OCI-LY7 (cell line): ENCODE results near the gene ITPRID2. TPM values are rescaled to one million over a fixed set of nuclear protein-coding genes. Genes with fewer than 3 reads are reported as not detected.

Experiments used
- BruUV-seq: library from RNA; stranded (reverse); fragments of 400-500 nt; replicated peaks from 2 replicates; lab custom pipeline; 2021; lab: Mats Ljungman, UMichigan
- CTCF ChIA-PET: fragments of 300-600 bp; sonication (Branson Sonifier 250); formaldehyde crosslinking; loops from one replicate; lab custom pipeline; 2022; ENCODE audit warnings: antibody characterized with exemption; ENCODE audit not compliant: unreplicated experiment; lab: Charles Lee
- POLR2A ChIA-PET: fragments of 300-600 bp; sonication (Branson Sonifier 250); formaldehyde crosslinking; loops from one replicate; lab custom pipeline; 2022; ENCODE audit warnings: antibody characterized with exemption; lab: Charles Lee
- DNase-seq: peaks from one replicate; pipeline ENCODE4 v3.0.0-alpha.2; 2015; ENCODE audit warnings: low spot score
- H2AFZ ChIP-seq: fragments of 200-600 bp; sonication (generic), shearing (Covaris generic); 2 replicates; pipeline ENCODE4 v1.6.1; 2014; ENCODE audit warnings: mild to moderate bottlenecking, antibody characterized with exemption, low read length, moderate library complexity
- H3K27ac ChIP-seq: fragments of 200-600 bp; sonication (generic); 2 replicates; pipeline ENCODE4 v1.5.1; 2014; ENCODE audit warnings: mixed run types, low read depth, mild to moderate bottlenecking, moderate library complexity, low read length, inconsistent platforms; ENCODE audit not compliant: poor library complexity, severe bottlenecking
- H3K36me3 ChIP-seq: fragments of 200-600 bp; sonication (generic); 2 replicates; pipeline ENCODE4 v1.6.1; 2014; ENCODE audit warnings: mild to moderate bottlenecking, antibody characterized with exemption, low read length, moderate library complexity, mixed read lengths; ENCODE audit not compliant: insufficient read depth
- H3K4me1 ChIP-seq: fragments of 200-600 bp; sonication (generic); 2 replicates; pipeline ENCODE4 v1.5.1; 2014; ENCODE audit warnings: mild to moderate bottlenecking, low read length; ENCODE audit not compliant: insufficient read depth, poor library complexity, severe bottlenecking
- H3K4me2 ChIP-seq: fragments of 200-600 bp; sonication (generic); 2 replicates; pipeline ENCODE4 v1.6.1; 2014; ENCODE audit warnings: mild to moderate bottlenecking, low read length
- H3K4me3 ChIP-seq: fragments of 200-600 bp; sonication (generic); 2 replicates; pipeline ENCODE4 v1.5.1; 2014; ENCODE audit warnings: mild to moderate bottlenecking, low read depth, low read length; ENCODE audit not compliant: poor library complexity, severe bottlenecking
- H3K79me2 ChIP-seq: fragments of 200-600 bp; sonication (generic); 2 replicates; pipeline ENCODE4 v1.6.1; 2016; ENCODE audit warnings: low read depth, mild to moderate bottlenecking, low read length, moderate library complexity, mixed read lengths; ENCODE audit not compliant: insufficient read depth
- H3K9me2 ChIP-seq: fragments of 200-600 bp; sonication (generic); 2 replicates; pipeline ENCODE4 v1.6.1; 2016; ENCODE audit warnings: mild to moderate bottlenecking, low read length, mixed read lengths; ENCODE audit not compliant: insufficient read depth
- H3K9me3 ChIP-seq: fragments of 200-600 bp; sonication (generic); 2 replicates; pipeline ENCODE4 v1.6.1; 2014; ENCODE audit warnings: mild to moderate bottlenecking, mixed run types, low read length, mixed read lengths
- H4K20me1 ChIP-seq: fragments of 200-600 bp; sonication (generic); 2 replicates; pipeline ENCODE4 v1.6.1; 2014; ENCODE audit warnings: mild to moderate bottlenecking, antibody characterized with exemption, low read length, moderate library complexity, mixed read lengths; ENCODE audit not compliant: insufficient read depth
- EZH2phosphoT487 ChIP-seq: fragments of 200-600 bp; sonication (generic); IDR thresholded peaks from 2 replicates; pipeline ENCODE4 v1.6.1; 2018; ENCODE audit warnings: low read depth, borderline replicate concordance, mild to moderate bottlenecking, mixed run types, antibody characterized with exemption, low read length, moderate library complexity, mixed read lengths
- intact Hi-C: fragments of 100-400 bp; cut with micrococcal nuclease; formaldehyde crosslinking; loops from one replicate; pipeline ENCODE4 v1.10.0; 2022; ENCODE audit not compliant: unreplicated experiment
- total RNA-seq, 2 experiments: library from RNA; depleted of rRNA in 1 of 2; stranded (reverse); fragments of >200 nt in 1 of 2; shearing (Covaris generic) in 1 of 2; gene quantifications; 2 replicates each; pipeline ENCODE4 v1.2.3, GENCODE V29; 2014 to 2022
- TF ChIP-seq, protein P1 (sequence below): fragments of 200-600 bp; sonication (generic); conservative IDR thresholded peaks from 2 replicates; pipeline ENCODE4 v1.5.1; 2014; ENCODE audit warnings: mild to moderate bottlenecking, antibody characterized with exemption, low read length, moderate library complexity, mixed read lengths

The ITPRID2 gene
- total RNA-seq, 2 experiments from 2014 or later: 25.9 to 47.5 TPM

DNA sequence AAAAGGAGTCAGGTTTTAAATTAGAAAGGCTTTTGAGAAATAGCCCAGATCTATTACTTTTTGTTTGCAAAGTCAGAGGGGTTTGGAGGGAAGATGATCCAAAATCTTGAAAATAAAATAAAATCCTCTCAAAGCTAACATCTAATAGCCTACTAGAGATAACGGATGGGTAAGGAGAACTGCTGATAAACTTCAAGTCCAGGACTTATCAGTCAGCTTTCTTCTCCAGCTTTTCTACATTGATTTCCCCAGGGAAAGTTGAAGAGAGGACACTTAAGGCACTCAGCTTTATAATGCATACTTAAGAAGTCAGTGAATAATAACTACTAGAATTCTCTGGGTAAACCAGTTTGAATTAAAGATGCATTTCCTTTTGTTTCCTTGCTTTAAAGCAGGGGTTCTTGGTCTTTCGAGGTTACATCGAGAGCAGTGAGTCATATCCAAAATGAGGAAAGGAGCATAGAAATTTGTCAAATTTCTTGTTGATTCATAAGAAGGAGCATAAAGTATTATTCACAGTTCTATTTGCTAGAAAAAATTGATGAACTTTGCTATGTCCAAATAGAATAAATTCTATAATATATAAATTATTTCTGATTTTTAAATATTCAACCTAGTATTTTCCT lies 43.2 kb upstream of the ITPRID2 start:
- intact Hi-C loops: no loop called here
- ChIA-PET CTCF (no interaction called here), POLR2A (interaction anchor here (0.6 to 1.3 kb wide), 2 partner anchors 8 to 241 kb away, joined by 3 read pairs; no protein-coding TSS in a partner anchor)
- Histone ChIP-seq H3K4me1 (no peaks in the 10 kb centered on the region), H3K9me2 (no peaks in the 10 kb centered on the region), H3K4me3 (no peak overlapping the region), H4K20me1 (no peaks in the 10 kb centered on the region), H3K79me2 (no peaks in the 10 kb centered on the region), H2AFZ (no peak overlapping the region), H3K4me2 (no peak overlapping the region), H3K27ac (no peak overlapping the region), H3K9me3 (no peaks in the 10 kb centered on the region), H3K36me3 (no peaks in the 10 kb centered on the region)
- DNase-seq: no peak
- no TSS peak for BruUV-seq
- no peak for TF ChIP-seq EZH2phosphoT487
- TF ChIP-seq, protein P1, sequence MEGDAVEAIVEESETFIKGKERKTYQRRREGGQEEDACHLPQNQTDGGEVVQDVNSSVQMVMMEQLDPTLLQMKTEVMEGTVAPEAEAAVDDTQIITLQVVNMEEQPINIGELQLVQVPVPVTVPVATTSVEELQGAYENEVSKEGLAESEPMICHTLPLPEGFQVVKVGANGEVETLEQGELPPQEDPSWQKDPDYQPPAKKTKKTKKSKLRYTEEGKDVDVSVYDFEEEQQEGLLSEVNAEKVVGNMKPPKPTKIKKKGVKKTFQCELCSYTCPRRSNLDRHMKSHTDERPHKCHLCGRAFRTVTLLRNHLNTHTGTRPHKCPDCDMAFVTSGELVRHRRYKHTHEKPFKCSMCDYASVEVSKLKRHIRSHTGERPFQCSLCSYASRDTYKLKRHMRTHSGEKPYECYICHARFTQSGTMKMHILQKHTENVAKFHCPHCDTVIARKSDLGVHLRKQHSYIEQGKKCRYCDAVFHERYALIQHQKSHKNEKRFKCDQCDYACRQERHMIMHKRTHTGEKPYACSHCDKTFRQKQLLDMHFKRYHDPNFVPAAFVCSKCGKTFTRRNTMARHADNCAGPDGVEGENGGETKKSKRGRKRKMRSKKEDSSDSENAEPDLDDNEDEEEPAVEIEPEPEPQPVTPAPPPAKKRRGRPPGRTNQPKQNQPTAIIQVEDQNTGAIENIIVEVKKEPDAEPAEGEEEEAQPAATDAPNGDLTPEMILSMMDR: no peak

DNA sequence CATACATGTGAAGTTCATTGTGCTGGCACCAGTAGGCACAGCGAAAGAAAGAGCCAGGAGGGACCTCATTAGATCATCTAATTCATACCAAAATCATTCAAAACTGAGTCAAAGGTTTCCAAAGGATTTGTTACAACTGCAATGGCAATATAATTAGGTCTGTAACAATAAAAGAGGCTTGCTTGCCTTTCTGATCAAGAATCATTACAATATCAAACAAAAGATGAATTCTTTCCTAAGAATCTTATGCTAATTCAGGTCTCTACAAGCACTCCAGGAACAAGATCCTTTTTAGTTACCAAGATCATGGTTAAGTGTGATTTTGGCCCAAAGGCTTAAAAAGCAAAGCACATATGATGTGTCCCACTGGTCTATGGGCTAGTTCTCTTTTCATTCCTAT lies 41.9 kb upstream of the ITPRID2 start:
- CTCF ChIA-PET: no interaction called here
- H3K79me2 ChIP-seq: no peaks in the 10 kb centered on the region
- POLR2A ChIA-PET: interaction anchor here (0.6 to 1.2 kb wide), 5 partner anchors 8 to 235 kb away, joined by 3 to 4 read pairs (median 3); no protein-coding TSS in a partner anchor
- H3K27ac ChIP-seq: no peak overlapping the region
- H3K4me2 ChIP-seq: no peak overlapping the region
- H4K20me1 ChIP-seq: no peaks in the 10 kb centered on the region
- no TSS peak for BruUV-seq
- no peak overlapping the region for H3K4me3 ChIP-seq
- H3K9me2 ChIP-seq: no peaks in the 10 kb centered on the region
- no peaks in the 10 kb centered on the region for H3K4me1 ChIP-seq
- DNase-seq: no peak
- no peak overlapping the region for H2AFZ ChIP-seq
- intact Hi-C loops: no loop called here
- H3K36me3 ChIP-seq: no peaks in the 10 kb centered on the region
- H3K9me3 ChIP-seq: no peaks in the 10 kb centered on the region
- no peak for TF ChIP-seq EZH2phosphoT487
- TF ChIP-seq, protein P1: no peak

DNA sequence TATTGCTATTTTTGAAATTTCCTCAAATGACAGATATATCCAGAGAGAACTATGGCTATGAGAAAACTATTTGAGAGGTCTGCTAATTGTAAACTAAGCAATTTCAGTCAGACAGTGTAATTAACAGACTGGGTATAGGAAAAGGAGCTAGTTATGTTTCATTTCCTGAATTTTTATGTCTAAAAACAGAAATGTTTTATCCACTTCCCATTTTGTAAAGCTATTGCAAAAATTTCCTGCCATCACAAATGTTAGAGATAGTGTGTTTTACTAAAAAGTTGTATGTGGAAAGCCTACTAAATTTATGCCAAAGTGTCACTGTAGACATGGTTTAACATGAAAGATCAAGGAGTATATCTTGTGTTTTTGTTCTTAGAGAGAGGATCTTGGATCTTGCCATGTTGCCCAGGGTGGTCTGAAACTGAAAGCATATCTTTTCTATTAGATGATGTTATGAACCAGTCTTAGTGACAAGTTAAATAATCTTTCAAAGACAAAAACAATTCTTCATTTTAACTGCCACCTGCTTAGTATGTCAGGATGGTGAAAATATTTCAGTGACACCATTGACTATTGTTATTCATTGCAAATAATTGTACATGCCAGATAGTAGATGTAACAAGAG lies 40.5 kb upstream of the ITPRID2 start:
- H3K79me2 ChIP-seq: no peaks in the 10 kb centered on the region
- DNase-seq: no peak
- intact Hi-C loops: no loop called here

More for the DNA sequence above, 40.5 kb upstream of the ITPRID2 start:
- BruUV-seq: no TSS peak
- no peak overlapping the region for H2AFZ ChIP-seq
- no peaks in the 10 kb centered on the region for H3K36me3 ChIP-seq
- H3K27ac ChIP-seq: no peak overlapping the region
- H3K4me2 ChIP-seq: no peak overlapping the region
- TF ChIP-seq, protein P1: no peak
- no peak for TF ChIP-seq EZH2phosphoT487
- H3K9me3 ChIP-seq: no peaks in the 10 kb centered on the region
- CTCF ChIA-PET: no interaction called here
- POLR2A ChIA-PET: interaction anchor here (0.6 to 0.8 kb wide), 3 partner anchors 11 to 1242 kb away, joined by 3 to 4 read pairs (median 3); no protein-coding TSS in a partner anchor
- no peaks in the 10 kb centered on the region for H3K4me1 ChIP-seq
- H3K4me3 ChIP-seq: no peak overlapping the region
- H4K20me1 ChIP-seq: no peaks in the 10 kb centered on the region
- H3K9me2 ChIP-seq: no peaks in the 10 kb centered on the region
